HepG2 (cell line): ENCODE results near the gene TPCN2. TPM values are rescaled to one million over a fixed set of nuclear protein-coding genes. Genes with fewer than 3 reads are reported as not detected.

Experiments used
- CBX5 ChIP-seq: sonication (generic); formaldehyde crosslinking; IDR thresholded peaks from 2 replicates; pipeline ENCODE4 v1.4.0; 2020; ENCODE audit warnings: missing genetic modification reagents, borderline replicate concordance
- DPF2 ChIP-seq: sonication (generic); formaldehyde crosslinking; IDR thresholded peaks from 2 replicates; pipeline ENCODE4 v1.4.0; 2020; ENCODE audit warnings: mild to moderate bottlenecking, low read depth, missing genetic modification reagents, borderline replicate concordance
- FOXA3 ChIP-seq: IDR thresholded peaks from 2 replicates; pipeline ENCODE4 v1.6.1; 2016; ENCODE audit warnings: missing genetic modification reagents, missing compliant biosample characterization
- MAZ ChIP-seq, 2 experiments: sonication (generic) in 1 of 2; formaldehyde crosslinking in 1 of 2; IDR thresholded peaks; 2 replicates each; pipeline versions ENCODE4 v1.5.0 to v1.6.1; 2012 to 2020; ENCODE audit warnings: low read depth in 2 of 2, mild to moderate bottlenecking in 2 of 2, borderline replicate concordance in 1 of 2, improper control_type of control experiment in 1 of 2, low read length in 1 of 2, missing genetic modification reagents in 1 of 2, moderate library complexity in 1 of 2
- MTF1 ChIP-seq: sonication (generic); formaldehyde crosslinking; IDR thresholded peaks from 2 replicates; pipeline ENCODE4 v1.5.0; 2020; ENCODE audit warnings: missing genetic modification reagents
- PRMT3 ChIP-seq: sonication (generic); formaldehyde crosslinking; IDR thresholded peaks from 2 replicates; pipeline ENCODE4 v1.8.1; 2022; ENCODE audit warnings: low read depth, mild to moderate bottlenecking, moderate library complexity, missing genetic modification reagents, borderline replicate concordance
- RCOR2 ChIP-seq: IDR thresholded peaks from 2 replicates; pipeline ENCODE4 v1.6.1; 2016; ENCODE audit warnings: missing biosample characterization, missing genetic modification reagents
- RFX1 ChIP-seq: fragments of 450-650 bp; IDR thresholded peaks from 2 replicates; pipeline ENCODE4 v1.6.1; 2017
- SAP130 ChIP-seq: IDR thresholded peaks from 2 replicates; pipeline ENCODE4 v1.6.1; 2016; ENCODE audit warnings: low read depth
- SMC3 ChIP-seq: IDR thresholded peaks from 2 replicates; pipeline ENCODE4 v1.6.1; 2011; ENCODE audit warnings: low read length, improper control_type of control experiment
- ZFAT ChIP-seq: sonication (generic); formaldehyde crosslinking; conservative IDR thresholded peaks from 2 replicates; pipeline ENCODE4 v1.8.1; 2023; ENCODE audit warnings: missing genetic modification reagents, inconsistent platforms
- polyA plus RNA-seq, 8 experiments: library from polyadenylated mRNA; depleted of rRNA in 3 of 8; stranded (reverse) in 7 of 8; unstranded in 1 of 8; fragments of >200 nt; fragmentation: Illumina TruSeq in 4 of 8; extraction: Trizol in 4 of 8; gene quantifications; 2 replicates each; pipeline versions ENCODE4 v1.2.1 to v1.2.3, GENCODE V29; 2011 to 2016; ENCODE audit warnings: low read depth in 4 of 8, missing spikeins in 1 of 8, mixed read lengths in 1 of 8; ENCODE audit not compliant: insufficient read depth in 1 of 8
- total RNA-seq, 5 experiments: library from RNA; depleted of rRNA; stranded (reverse); fragments of >200 nt; fragmentation: Illumina TruSeq; extraction: Trizol; gene quantifications; 2 replicates each; pipeline ENCODE4 v1.2.3, GENCODE V29; 2016; ENCODE audit warnings: low read depth in 1 of 5
- TF ChIP-seq, protein P1 (sequence below): IDR thresholded peaks from 2 replicates; pipeline ENCODE4 v1.6.1; 2018; ENCODE audit warnings: missing genetic modification reagents
- TF ChIP-seq, protein P2 (sequence below): IDR thresholded peaks from 2 replicates; pipeline ENCODE4 v1.6.1; 2016; ENCODE audit warnings: control low read depth
- TF ChIP-seq, protein P3 (sequence below): sonication (generic); formaldehyde crosslinking; IDR thresholded peaks from 2 replicates; pipeline ENCODE4 v1.4.0; 2020; ENCODE audit warnings: missing genetic modification reagents, borderline replicate concordance
- TF ChIP-seq, protein P4 (sequence below): sonication (generic); formaldehyde crosslinking; IDR thresholded peaks from 2 replicates; pipeline ENCODE4 v1.5.1; 2020; ENCODE audit warnings: mild to moderate bottlenecking, missing genetic modification reagents, moderate library complexity
- TF ChIP-seq, protein P5 (sequence below): sonication (generic); formaldehyde crosslinking; IDR thresholded peaks from 2 replicates; pipeline ENCODE4 v1.9.0; 2022; ENCODE audit warnings: missing genetic modification reagents, mild to moderate bottlenecking, borderline replicate concordance
- TF ChIP-seq, protein P6 (sequence below): sonication (generic); formaldehyde crosslinking; IDR thresholded peaks from 2 replicates; pipeline ENCODE4 v1.4.0; 2020; ENCODE audit warnings: missing genetic modification reagents

Gene TPCN2
- total and polyA plus RNA-seq, 2 of the 13 experiments (the other 11 are each of a cell fraction or from before 2014, with no cell fraction given): 5.6 to 5.9 TPM

DNA sequence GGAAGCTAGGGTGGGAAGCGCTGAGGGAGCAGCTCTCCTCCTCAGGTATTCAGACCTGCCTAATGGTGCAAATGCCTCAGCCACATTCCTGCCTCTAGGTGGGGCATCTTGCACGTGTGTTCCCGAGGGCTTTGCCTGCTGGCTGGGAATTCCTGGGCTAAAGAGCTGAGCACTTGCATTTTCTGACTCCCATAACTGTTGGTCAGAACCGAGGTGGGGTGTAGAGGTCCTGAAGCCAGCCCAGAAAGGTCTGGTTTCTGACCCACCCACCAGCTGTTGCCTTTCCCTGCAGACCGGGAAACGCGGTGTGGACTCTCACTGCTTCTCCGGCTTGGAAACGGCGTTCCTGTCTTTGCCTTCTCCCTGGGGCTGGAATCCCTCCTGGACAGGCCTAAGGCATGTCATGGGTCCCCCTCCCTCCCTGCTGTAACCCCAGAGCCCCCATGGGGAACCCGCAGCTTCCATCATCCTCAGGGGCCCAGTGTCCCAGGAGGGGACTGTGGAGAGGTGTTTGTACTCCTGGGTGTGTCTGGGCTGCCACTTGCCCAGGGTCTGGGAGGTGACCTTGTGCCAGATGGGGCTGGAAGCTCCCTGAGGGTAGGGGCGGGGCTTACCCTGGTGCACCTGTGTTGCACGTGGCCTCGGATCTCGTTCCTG lies 83.0 kb downstream of the TPCN2 start (continued):
- TF ChIP-seq CBX5 (peak; percentile 76; the same call in 1 of the 2 replicates), SMC3 (peak; percentile 83), MTF1 (CRISPR knock-in tag) (no peak), DPF2 (CRISPR knock-in tag) (no peak), PRMT3 (CRISPR knock-in tag) (no peak), ZFAT (CRISPR knock-in tag) (no peak), FOXA3 (CRISPR knock-in tag) (peak; percentile 32; the same call in 1 of the 2 replicates), SAP130 (CRISPR knock-in tag) (0 out of 2 replicates have a peak, but pooled peaks have one; percentile 27), RCOR2 (no peak), RFX1 (no peak), MAZ (IDR thresholded peaks at IDR 0.05; ENCODE audit: borderline replicate concordance, low read depth, low read length) (no peak), MAZ (CRISPR knock-in tag; IDR thresholded peaks at IDR 0.05; ENCODE audit: low read depth) (peak; percentile 67)
- TF ChIP-seq, protein P1, sequence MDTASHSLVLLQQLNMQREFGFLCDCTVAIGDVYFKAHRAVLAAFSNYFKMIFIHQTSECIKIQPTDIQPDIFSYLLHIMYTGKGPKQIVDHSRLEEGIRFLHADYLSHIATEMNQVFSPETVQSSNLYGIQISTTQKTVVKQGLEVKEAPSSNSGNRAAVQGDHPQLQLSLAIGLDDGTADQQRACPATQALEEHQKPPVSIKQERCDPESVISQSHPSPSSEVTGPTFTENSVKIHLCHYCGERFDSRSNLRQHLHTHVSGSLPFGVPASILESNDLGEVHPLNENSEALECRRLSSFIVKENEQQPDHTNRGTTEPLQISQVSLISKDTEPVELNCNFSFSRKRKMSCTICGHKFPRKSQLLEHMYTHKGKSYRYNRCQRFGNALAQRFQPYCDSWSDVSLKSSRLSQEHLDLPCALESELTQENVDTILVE: 0 out of 2 replicates have a peak, but pooled peaks have one; percentile 28
- TF ChIP-seq, protein P2, sequence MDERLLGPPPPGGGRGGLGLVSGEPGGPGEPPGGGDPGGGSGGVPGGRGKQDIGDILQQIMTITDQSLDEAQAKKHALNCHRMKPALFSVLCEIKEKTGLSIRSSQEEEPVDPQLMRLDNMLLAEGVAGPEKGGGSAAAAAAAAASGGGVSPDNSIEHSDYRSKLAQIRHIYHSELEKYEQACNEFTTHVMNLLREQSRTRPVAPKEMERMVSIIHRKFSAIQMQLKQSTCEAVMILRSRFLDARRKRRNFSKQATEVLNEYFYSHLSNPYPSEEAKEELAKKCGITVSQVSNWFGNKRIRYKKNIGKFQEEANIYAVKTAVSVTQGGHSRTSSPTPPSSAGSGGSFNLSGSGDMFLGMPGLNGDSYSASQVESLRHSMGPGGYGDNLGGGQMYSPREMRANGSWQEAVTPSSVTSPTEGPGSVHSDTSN (CRISPR knock-in tag): no peak
- TF ChIP-seq, protein P3, sequence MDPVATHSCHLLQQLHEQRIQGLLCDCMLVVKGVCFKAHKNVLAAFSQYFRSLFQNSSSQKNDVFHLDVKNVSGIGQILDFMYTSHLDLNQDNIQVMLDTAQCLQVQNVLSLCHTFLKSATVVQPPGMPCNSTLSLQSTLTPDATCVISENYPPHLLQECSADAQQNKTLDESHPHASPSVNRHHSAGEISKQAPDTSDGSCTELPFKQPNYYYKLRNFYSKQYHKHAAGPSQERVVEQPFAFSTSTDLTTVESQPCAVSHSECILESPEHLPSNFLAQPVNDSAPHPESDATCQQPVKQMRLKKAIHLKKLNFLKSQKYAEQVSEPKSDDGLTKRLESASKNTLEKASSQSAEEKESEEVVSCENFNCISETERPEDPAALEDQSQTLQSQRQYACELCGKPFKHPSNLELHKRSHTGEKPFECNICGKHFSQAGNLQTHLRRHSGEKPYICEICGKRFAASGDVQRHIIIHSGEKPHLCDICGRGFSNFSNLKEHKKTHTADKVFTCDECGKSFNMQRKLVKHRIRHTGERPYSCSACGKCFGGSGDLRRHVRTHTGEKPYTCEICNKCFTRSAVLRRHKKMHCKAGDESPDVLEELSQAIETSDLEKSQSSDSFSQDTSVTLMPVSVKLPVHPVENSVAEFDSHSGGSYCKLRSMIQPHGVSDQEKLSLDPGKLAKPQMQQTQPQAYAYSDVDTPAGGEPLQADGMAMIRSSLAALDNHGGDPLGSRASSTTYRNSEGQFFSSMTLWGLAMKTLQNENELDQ: no peak
- TF ChIP-seq, protein P4, sequence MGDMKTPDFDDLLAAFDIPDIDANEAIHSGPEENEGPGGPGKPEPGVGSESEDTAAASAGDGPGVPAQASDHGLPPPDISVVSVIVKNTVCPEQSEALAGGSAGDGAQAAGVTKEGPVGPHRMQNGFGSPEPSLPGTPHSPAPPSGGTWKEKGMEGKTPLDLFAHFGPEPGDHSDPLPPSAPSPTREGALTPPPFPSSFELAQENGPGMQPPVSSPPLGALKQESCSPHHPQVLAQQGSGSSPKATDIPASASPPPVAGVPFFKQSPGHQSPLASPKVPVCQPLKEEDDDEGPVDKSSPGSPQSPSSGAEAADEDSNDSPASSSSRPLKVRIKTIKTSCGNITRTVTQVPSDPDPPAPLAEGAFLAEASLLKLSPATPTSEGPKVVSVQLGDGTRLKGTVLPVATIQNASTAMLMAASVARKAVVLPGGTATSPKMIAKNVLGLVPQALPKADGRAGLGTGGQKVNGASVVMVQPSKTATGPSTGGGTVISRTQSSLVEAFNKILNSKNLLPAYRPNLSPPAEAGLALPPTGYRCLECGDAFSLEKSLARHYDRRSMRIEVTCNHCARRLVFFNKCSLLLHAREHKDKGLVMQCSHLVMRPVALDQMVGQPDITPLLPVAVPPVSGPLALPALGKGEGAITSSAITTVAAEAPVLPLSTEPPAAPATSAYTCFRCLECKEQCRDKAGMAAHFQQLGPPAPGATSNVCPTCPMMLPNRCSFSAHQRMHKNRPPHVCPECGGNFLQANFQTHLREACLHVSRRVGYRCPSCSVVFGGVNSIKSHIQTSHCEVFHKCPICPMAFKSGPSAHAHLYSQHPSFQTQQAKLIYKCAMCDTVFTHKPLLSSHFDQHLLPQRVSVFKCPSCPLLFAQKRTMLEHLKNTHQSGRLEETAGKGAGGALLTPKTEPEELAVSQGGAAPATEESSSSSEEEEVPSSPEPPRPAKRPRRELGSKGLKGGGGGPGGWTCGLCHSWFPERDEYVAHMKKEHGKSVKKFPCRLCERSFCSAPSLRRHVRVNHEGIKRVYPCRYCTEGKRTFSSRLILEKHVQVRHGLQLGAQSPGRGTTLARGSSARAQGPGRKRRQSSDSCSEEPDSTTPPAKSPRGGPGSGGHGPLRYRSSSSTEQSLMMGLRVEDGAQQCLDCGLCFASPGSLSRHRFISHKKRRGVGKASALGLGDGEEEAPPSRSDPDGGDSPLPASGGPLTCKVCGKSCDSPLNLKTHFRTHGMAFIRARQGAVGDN: peak; percentile 27; the same call in 1 of the 2 replicates
- TF ChIP-seq, protein P5, sequence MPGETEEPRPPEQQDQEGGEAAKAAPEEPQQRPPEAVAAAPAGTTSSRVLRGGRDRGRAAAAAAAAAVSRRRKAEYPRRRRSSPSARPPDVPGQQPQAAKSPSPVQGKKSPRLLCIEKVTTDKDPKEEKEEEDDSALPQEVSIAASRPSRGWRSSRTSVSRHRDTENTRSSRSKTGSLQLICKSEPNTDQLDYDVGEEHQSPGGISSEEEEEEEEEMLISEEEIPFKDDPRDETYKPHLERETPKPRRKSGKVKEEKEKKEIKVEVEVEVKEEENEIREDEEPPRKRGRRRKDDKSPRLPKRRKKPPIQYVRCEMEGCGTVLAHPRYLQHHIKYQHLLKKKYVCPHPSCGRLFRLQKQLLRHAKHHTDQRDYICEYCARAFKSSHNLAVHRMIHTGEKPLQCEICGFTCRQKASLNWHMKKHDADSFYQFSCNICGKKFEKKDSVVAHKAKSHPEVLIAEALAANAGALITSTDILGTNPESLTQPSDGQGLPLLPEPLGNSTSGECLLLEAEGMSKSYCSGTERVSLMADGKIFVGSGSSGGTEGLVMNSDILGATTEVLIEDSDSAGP: peak; percentile 30; the same call in 1 of the 2 replicates
- TF ChIP-seq, protein P6, sequence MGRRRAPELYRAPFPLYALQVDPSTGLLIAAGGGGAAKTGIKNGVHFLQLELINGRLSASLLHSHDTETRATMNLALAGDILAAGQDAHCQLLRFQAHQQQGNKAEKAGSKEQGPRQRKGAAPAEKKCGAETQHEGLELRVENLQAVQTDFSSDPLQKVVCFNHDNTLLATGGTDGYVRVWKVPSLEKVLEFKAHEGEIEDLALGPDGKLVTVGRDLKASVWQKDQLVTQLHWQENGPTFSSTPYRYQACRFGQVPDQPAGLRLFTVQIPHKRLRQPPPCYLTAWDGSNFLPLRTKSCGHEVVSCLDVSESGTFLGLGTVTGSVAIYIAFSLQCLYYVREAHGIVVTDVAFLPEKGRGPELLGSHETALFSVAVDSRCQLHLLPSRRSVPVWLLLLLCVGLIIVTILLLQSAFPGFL (CRISPR knock-in tag): no peak
